Lower leg skin (tissue), 3 donors: ENCODE results near the gene NOTCH1.

Experiments used
- CTCF ChIP-seq, 3 donors: fragments of 450-650 bp; IDR thresholded peaks; one replicate each; pipeline ENCODE4 v1.5.1; 2016; ENCODE audit warnings: antibody characterized with exemption in 3 of 3, mild to moderate bottlenecking in 3 of 3, moderate library complexity in 2 of 3
- POLR2A ChIP-seq, 2 donors: fragments of 450-650 bp; IDR thresholded peaks; one replicate each; pipeline ENCODE4 v1.6.1; 2016 to 2017; ENCODE audit warnings: antibody characterized with exemption in 2 of 2, mild to moderate bottlenecking in 1 of 2, moderate library complexity in 1 of 2

- TF ChIP-seq CTCF (IDR thresholded peaks at IDR 0.05), result no peak
- TF ChIP-seq POLR2A (IDR thresholded peaks at IDR 0.05), result no peak
These were observed 28.7 kb downstream of the NOTCH1 start for GRCh38 chr9:136517012-136517743.
